Keratinocyte (primary cell): ENCODE data around the gene KIF13A.

Experiments
- CTCF ChIP-seq, 3 experiments: IDR thresholded peaks in 1 of 3; conservative IDR thresholded peaks in 1 of 3; optimal IDR thresholded peaks in 1 of 3; 2 replicates in 2 of 3; 3 replicates in 1 of 3; pipeline versions ENCODE3 to v1.5.1; 2011; ENCODE audit warnings: low read length in 3 of 3, mild to moderate bottlenecking in 3 of 3, moderate library complexity in 2 of 3, control low read depth in 1 of 3, inconsistent platforms in 1 of 3; ENCODE audit not compliant: insufficient read depth in 2 of 3; ENCODE audit errors: extremely low read depth in 1 of 3
- EZH2 ChIP-seq: IDR thresholded peaks from one replicate; pipeline ENCODE4 v1.6.1; 2012; ENCODE audit warnings: inconsistent platforms, mild to moderate bottlenecking, low read length, moderate library complexity

GRCh38 chr6:17737704-17738252 is 249.7 kb downstream of the KIF13A start:
- TF ChIP-seq CTCF (optimal IDR thresholded peaks at IDR 0.05 in 1 of 3, IDR thresholded peaks at IDR 0.05 in 1 of 3, conservative IDR thresholded peaks at IDR 0.05 in 1 of 3; ENCODE audit: extremely low read depth in 1 of 3, insufficient read depth in 2 of 3, low read length in 3 of 3) (no peak), EZH2 (no peak)
